Neural progenitor cell (in vitro differentiated cells): ENCODE data around the gene PADI4. TPM values are rescaled to one million over a fixed set of nuclear protein-coding genes. Genes with fewer than 3 reads are reported as not detected.

Experiments
- DNase-seq: peaks from one replicate; pipeline ENCODE4 v3.0.0-alpha.2; 2016; ENCODE audit warnings: low spot score
- H2AFZ ChIP-seq: fragments of 200-600 bp; sonication (generic); replicated peaks from 2 replicates; pipeline ENCODE4 v1.6.1; 2016; ENCODE audit warnings: antibody characterized with exemption
- H3F3A ChIP-seq: fragments of 200-600 bp; sonication (generic); 2 replicates; pipeline ENCODE4 v1.6.1; 2016; ENCODE audit warnings: antibody characterized with exemption, low read depth
- H3K27ac ChIP-seq: fragments of 200-600 bp; sonication (generic); 2 replicates; pipeline ENCODE4 v1.5.1; 2016; ENCODE audit warnings: mild to moderate bottlenecking
- H3K27me3 ChIP-seq: fragments of 200-600 bp; sonication (generic); 2 replicates; pipeline ENCODE4 v1.6.1; 2016; ENCODE audit warnings: mild to moderate bottlenecking, moderate library complexity
- H3K36me3 ChIP-seq: fragments of 200-600 bp; sonication (generic); 2 replicates; pipeline ENCODE4 v1.5.1; 2016
- H3K4me1 ChIP-seq: fragments of 200-600 bp; sonication (generic); 2 replicates; pipeline ENCODE4 v1.6.1; 2016; ENCODE audit warnings: mixed run types
- H3K4me2 ChIP-seq: fragments of 200-600 bp; sonication (generic); 2 replicates; pipeline ENCODE4 v1.6.1; 2016
- H3K4me3 ChIP-seq: fragments of 200-600 bp; sonication (generic); 2 replicates; pipeline ENCODE4 v1.5.1; 2016
- H3K79me2 ChIP-seq: fragments of 200-600 bp; sonication (generic); 2 replicates; pipeline ENCODE4 v1.6.1; 2016; ENCODE audit warnings: low read depth
- H3K9ac ChIP-seq: fragments of 200-600 bp; sonication (generic); 2 replicates; pipeline ENCODE4 v1.6.1; 2016
- H3K9me3 ChIP-seq: fragments of 200-600 bp; sonication (generic); 2 replicates; pipeline ENCODE4 v1.5.1; 2016; ENCODE audit warnings: low read depth
- H4K20me1 ChIP-seq: fragments of 200-600 bp; sonication (generic); 2 replicates; pipeline ENCODE4 v1.6.1; 2016; ENCODE audit warnings: low read depth
- H3K27ac Mint-ChIP-seq: 3 replicates; pipeline ENCODE4 v1.8.0; 2021; ENCODE audit warnings: mixed read lengths
- H3K27me3 Mint-ChIP-seq: 2 replicates; pipeline ENCODE4 v1.8.0; 2022; ENCODE audit warnings: low read depth, mild to moderate bottlenecking, inconsistent platforms, moderate library complexity, mixed read lengths; ENCODE audit not compliant: insufficient read depth
- H3K36me3 Mint-ChIP-seq: 3 replicates; pipeline ENCODE4 v1.8.0; 2021; ENCODE audit warnings: mixed read lengths
- H3K4me1 Mint-ChIP-seq: 3 replicates; pipeline ENCODE4 v1.8.0; 2021; ENCODE audit warnings: mixed read lengths
- H3K4me3 Mint-ChIP-seq: 3 replicates; pipeline ENCODE4 v1.8.0; 2021; ENCODE audit warnings: mild to moderate bottlenecking, moderate library complexity, mixed read lengths
- H3K9me3 Mint-ChIP-seq: 3 replicates; pipeline ENCODE4 v1.8.0; 2020; ENCODE audit warnings: mixed read lengths
- CTCF ChIP-seq: fragments of 200-600 bp; sonication (generic); IDR thresholded peaks from 2 replicates; pipeline ENCODE4 v1.5.1; 2017; ENCODE audit warnings: antibody characterized with exemption, mild to moderate bottlenecking
- EZH2 ChIP-seq: fragments of 200-600 bp; sonication (generic); IDR thresholded peaks from 2 replicates; pipeline ENCODE4 v1.6.1; 2017; ENCODE audit warnings: antibody characterized with exemption, mild to moderate bottlenecking, moderate library complexity
- EZH2phosphoT487 ChIP-seq: fragments of 200-600 bp; sonication (generic); IDR thresholded peaks from 2 replicates; pipeline ENCODE4 v1.6.1; 2017; ENCODE audit warnings: antibody characterized with exemption
- total RNA-seq: library from RNA; depleted of rRNA; stranded (reverse); fragments of >200 nt; gene quantifications from 2 replicates; pipeline ENCODE4 v1.2.3, GENCODE V29; 2015; ENCODE audit warnings: low replicate concordance

Gene PADI4
- total RNA-seq, 1 donor from 2014 or later: not detected

- H2AFZ ChIP-seq: no peak overlapping the region
- no peaks in the 10 kb centered on the region for H3K79me2 ChIP-seq
- H3F3A ChIP-seq: no peaks in the 10 kb centered on the region
- H3K27ac Mint-ChIP-seq: no peak overlapping the region
- H3K36me3 ChIP-seq: no peaks in the 10 kb centered on the region
- TF ChIP-seq CTCF: no peak
- TF ChIP-seq EZH2: no peak
- no peak for TF ChIP-seq EZH2phosphoT487
- H4K20me1 ChIP-seq: no peaks in the 10 kb centered on the region
- no peak overlapping the region for H3K4me2 ChIP-seq
- no peaks in the 10 kb centered on the region for H3K27me3 ChIP-seq
- H3K9me3 Mint-ChIP-seq: peaks cover 5% of the 10 kb centered on the region
- H3K4me1 Mint-ChIP-seq: no peaks in the 10 kb centered on the region
- no peak overlapping the region for H3K27ac ChIP-seq
- H3K9me3 ChIP-seq: no peaks in the 10 kb centered on the region
- no peak overlapping the region for H3K9ac ChIP-seq
- H3K4me3 ChIP-seq: no peak overlapping the region
- peaks cover 11% of the 10 kb centered on the region for H3K27me3 Mint-ChIP-seq
- no peaks in the 10 kb centered on the region for H3K36me3 Mint-ChIP-seq
- no peak overlapping the region for H3K4me3 Mint-ChIP-seq
- H3K4me1 ChIP-seq: no peaks in the 10 kb centered on the region
- DNase-seq: no peak
These were observed 12.7 kb upstream of the PADI4 start for GRCh38 chr1:17295292-17295691.

- no peak for TF ChIP-seq EZH2
- TF ChIP-seq CTCF: no peak
- no peak for TF ChIP-seq EZH2phosphoT487
- DNase-seq: no peak
- Histone ChIP-seq H3F3A (no peaks in the 10 kb centered on the region), H4K20me1 (no peaks in the 10 kb centered on the region), H3K27ac (no peak overlapping the region), H3K36me3 (no peaks in the 10 kb centered on the region), H3K4me1 (no peaks in the 10 kb centered on the region), H3K4me2 (no peak overlapping the region), H3K9ac (no peak overlapping the region), H2AFZ (no peak overlapping the region), H3K9me3 (no peaks in the 10 kb centered on the region), H3K4me3 (no peak overlapping the region), H3K27me3 (no peaks in the 10 kb centered on the region), H3K79me2 (no peaks in the 10 kb centered on the region)
- peaks cover 5% of the 10 kb centered on the region for H3K9me3 Mint-ChIP-seq
- no peaks in the 10 kb centered on the region for H3K36me3 Mint-ChIP-seq
- no peak overlapping the region for H3K4me3 Mint-ChIP-seq
- H3K4me1 Mint-ChIP-seq: no peaks in the 10 kb centered on the region
- H3K27me3 Mint-ChIP-seq: peaks cover 11% of the 10 kb centered on the region
- H3K27ac Mint-ChIP-seq: no peak overlapping the region
These were observed 11.9 kb upstream of the PADI4 start for GRCh38 chr1:17296086-17296485.

- Histone ChIP-seq H3K4me3 (no peak overlapping the region), H3K9ac (no peak overlapping the region), H4K20me1 (no peaks in the 10 kb centered on the region), H3K9me3 (no peaks in the 10 kb centered on the region), H3K4me2 (no peak overlapping the region), H3K79me2 (no peaks in the 10 kb centered on the region), H3K27ac (no peak overlapping the region), H2AFZ (no peak overlapping the region), H3K36me3 (no peaks in the 10 kb centered on the region), H3K27me3 (no peaks in the 10 kb centered on the region), H3K4me1 (no peaks in the 10 kb centered on the region), H3F3A (no peaks in the 10 kb centered on the region)
- TF ChIP-seq CTCF: no peak
- TF ChIP-seq EZH2: no peak
- TF ChIP-seq EZH2phosphoT487: no peak
- DNase-seq: no peak
- Mint-ChIP-seq H3K27me3 (peaks cover 15% of the 10 kb centered on the region), H3K4me1 (no peaks in the 10 kb centered on the region), H3K9me3 (peaks cover 15% of the 10 kb centered on the region), H3K36me3 (no peaks in the 10 kb centered on the region), H3K4me3 (no peak overlapping the region), H3K27ac (no peak overlapping the region)
These were observed 10.0 kb upstream of the PADI4 start for GRCh38 chr1:17297991-17298390.
